Stomach (tissue), 9 donors: ENCODE measurements around the gene C11orf98. TPM values are rescaled to one million over a fixed set of nuclear protein-coding genes. Genes with fewer than 3 reads are reported as not detected.

Source experiments
- DNase-seq, 2 donors: peaks; one replicate each; pipeline versions ENCODE4 v3.0.0 to v3.0.0-alpha.2; 2013 to 2019
- H3K27ac ChIP-seq, 5 donors: fragments of 200-600 bp in 4 of 5; sonication (generic) in 4 of 5; one replicate each; pipeline ENCODE4 v1.5.1; 2013 to 2019; ENCODE audit warnings: mild to moderate bottlenecking in 1 of 5, moderate library complexity in 1 of 5
- H3K27me3 ChIP-seq, 3 donors: fragments of 200-600 bp; sonication (generic); one replicate each; pipeline ENCODE4 v1.5.1; 2017 to 2019; ENCODE audit warnings: mixed run types in 1 of 3
- H3K36me3 ChIP-seq, 4 donors: fragments of 200-600 bp; sonication (generic); 1 replicate in 3 of 4; 2 replicates in 1 of 4; pipeline ENCODE4 v1.5.1; 2016 to 2019
- H3K4me1 ChIP-seq, 4 donors: fragments of 200-600 bp; sonication (generic); one replicate each; pipeline ENCODE4 v1.5.1; 2016 to 2019
- H3K4me3 ChIP-seq, 4 donors: fragments of 200-600 bp; sonication (generic) in 3 of 4; one replicate each; pipeline ENCODE4 v1.5.1; 2016 to 2019; ENCODE audit warnings: mild to moderate bottlenecking in 1 of 4
- H3K9me3 ChIP-seq, 4 donors: fragments of 200-600 bp; sonication (generic); one replicate each; pipeline ENCODE4 v1.5.1; 2016 to 2019
- EP300 ChIP-seq: sonication (generic); formaldehyde crosslinking; IDR thresholded peaks from one replicate; pipeline ENCODE4 v1.6.1; 2017; ENCODE audit warnings: antibody characterized with exemption
- POLR2A ChIP-seq, 4 donors: fragments of 450-650 bp; IDR thresholded peaks; one replicate each; pipeline ENCODE4 v1.6.1; 2016; ENCODE audit warnings: antibody characterized with exemption in 4 of 4, control low read depth in 2 of 4, mild to moderate bottlenecking in 1 of 4, moderate library complexity in 1 of 4
- POLR2AphosphoS5 ChIP-seq, 3 donors: sonication (generic); formaldehyde crosslinking; IDR thresholded peaks; one replicate each; pipeline ENCODE4 v1.6.1; 2016; ENCODE audit warnings: antibody characterized with exemption in 3 of 3
- WGBS, 5 donors: extraction: QIAGEN DNeasy Blood & Tissue Kit in 3 of 5; methylation state at CpG; one replicate each; pipeline versions ENCODE4 v1.1.5 to v1.1.7; 2013 to 2018; 5-methylcytosine and 5-hydroxymethylcytosine counted together
- intact Hi-C: fragments of 100-400 bp; cut with DNase I; formaldehyde crosslinking; loops from one replicate; pipeline ENCODE4 v1.15.1; 2023; ENCODE audit warnings: low total_unique reads
- polyA plus RNA-seq, 3 donors: library from polyadenylated mRNA; stranded (reverse); fragments of 200-250 nt; gene quantifications; one replicate each; pipeline ENCODE4 v1.2.3, GENCODE V29; 2013
- total RNA-seq, 5 donors: library from RNA; depleted of rRNA; stranded (reverse); fragments of >200 nt; gene quantifications; one replicate each; pipeline versions ENCODE4 v1.1.0 to v1.2.3, GENCODE V29; 2014 to 2016
- TF ChIP-seq, protein P1 (sequence below), 7 experiments: fragments of 450-650 bp in 4 of 7; fragments of 200-600 bp in 3 of 7; sonication (generic) in 3 of 7; IDR thresholded peaks; one replicate each; pipeline ENCODE4 v1.5.1; 2016 to 2019; ENCODE audit warnings: antibody characterized with exemption in 7 of 7, control low read depth in 2 of 7, mild to moderate bottlenecking in 1 of 7
- donor health status: healthy with polysubstance abuse.
- donor health status: Bipolar disorder and iron deficiency.
- donor health status: healthy.

The C11orf98 gene
- total and polyA plus RNA-seq, 8 donors: 5.8 to 179 (median 45.0) TPM

DNA sequence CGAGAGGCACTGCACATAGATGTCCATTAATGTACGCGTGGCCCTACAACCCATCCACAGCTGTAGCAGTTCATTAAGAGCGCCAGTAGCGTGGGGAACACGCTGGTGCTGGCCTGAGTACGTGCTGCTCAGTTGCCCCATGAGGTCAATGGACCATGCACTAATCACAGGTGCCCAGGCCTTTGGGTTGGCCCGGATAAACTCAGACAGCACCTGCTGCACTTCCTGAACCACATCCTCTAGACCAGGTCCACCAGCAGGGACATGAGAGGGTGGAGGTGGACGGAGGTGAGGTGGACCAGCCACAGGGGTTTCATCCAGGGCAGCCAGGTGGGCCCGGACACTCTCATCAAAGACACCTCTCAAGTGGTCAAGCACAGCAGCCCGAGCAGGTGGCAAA lies 15.5 kb downstream of the C11orf98 start:
- TF ChIP-seq, protein P1, sequence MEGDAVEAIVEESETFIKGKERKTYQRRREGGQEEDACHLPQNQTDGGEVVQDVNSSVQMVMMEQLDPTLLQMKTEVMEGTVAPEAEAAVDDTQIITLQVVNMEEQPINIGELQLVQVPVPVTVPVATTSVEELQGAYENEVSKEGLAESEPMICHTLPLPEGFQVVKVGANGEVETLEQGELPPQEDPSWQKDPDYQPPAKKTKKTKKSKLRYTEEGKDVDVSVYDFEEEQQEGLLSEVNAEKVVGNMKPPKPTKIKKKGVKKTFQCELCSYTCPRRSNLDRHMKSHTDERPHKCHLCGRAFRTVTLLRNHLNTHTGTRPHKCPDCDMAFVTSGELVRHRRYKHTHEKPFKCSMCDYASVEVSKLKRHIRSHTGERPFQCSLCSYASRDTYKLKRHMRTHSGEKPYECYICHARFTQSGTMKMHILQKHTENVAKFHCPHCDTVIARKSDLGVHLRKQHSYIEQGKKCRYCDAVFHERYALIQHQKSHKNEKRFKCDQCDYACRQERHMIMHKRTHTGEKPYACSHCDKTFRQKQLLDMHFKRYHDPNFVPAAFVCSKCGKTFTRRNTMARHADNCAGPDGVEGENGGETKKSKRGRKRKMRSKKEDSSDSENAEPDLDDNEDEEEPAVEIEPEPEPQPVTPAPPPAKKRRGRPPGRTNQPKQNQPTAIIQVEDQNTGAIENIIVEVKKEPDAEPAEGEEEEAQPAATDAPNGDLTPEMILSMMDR (IDR thresholded peaks at IDR 0.05): no peak
- TF ChIP-seq EP300 (no peak), POLR2A (IDR thresholded peaks at IDR 0.05) (no peak), POLR2AphosphoS5 (IDR thresholded peaks at IDR 0.05) (no peak)

DNA sequence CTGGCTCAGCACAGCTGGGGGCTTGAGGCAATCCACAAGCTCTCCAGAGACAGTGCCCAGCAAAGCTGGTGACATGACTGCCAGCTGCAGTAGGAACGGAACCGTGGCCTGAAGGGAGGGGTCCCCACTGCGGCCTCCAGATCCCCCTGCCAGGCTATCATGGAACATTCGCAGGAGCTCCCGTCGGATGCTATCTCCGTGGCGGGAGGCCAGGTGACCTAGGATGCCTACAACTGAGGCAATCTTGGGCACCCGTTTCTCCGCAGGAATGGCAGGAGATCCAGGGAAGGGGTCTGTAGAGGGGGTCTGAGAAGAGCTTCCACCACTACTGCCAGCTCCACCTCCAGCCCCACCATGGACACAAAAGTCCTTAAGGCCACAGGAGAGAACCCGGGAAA lies 16.0 kb downstream of the C11orf98 start:
- no peak overlapping the region for H3K27ac ChIP-seq
- WGBS, 5 donors: 87 to 91% (median 90%) methylated on average over 9 to 11 of the region's 11 CpGs
- peaks cover 34 to 59% (median 52%) of the 10 kb centered on the region in 4 donors for H3K4me1 ChIP-seq
- intact Hi-C loops: no loop called here
- H3K4me3 ChIP-seq: no peak overlapping the region
- DNase-seq: no peak
- TF ChIP-seq POLR2A (IDR thresholded peaks at IDR 0.05) (no peak), EP300 (no peak), POLR2AphosphoS5 (IDR thresholded peaks at IDR 0.05) (no peak)
- TF ChIP-seq, protein P1 (IDR thresholded peaks at IDR 0.05): no peak
- H3K9me3 ChIP-seq: no peaks in the 10 kb centered on the region
- H3K27me3 ChIP-seq: no peaks in the 10 kb centered on the region
- peaks cover 26 to 40% (median 35%) of the 10 kb centered on the region in 4 donors for H3K36me3 ChIP-seq

More for the DNA sequence above, 15.5 kb downstream of the C11orf98 start:
- peaks cover 34 to 55% (median 49%) of the 10 kb centered on the region in 4 donors for H3K4me1 ChIP-seq
- H3K36me3 ChIP-seq: peaks cover 21 to 35% (median 30%) of the 10 kb centered on the region in 4 donors
- DNase-seq: no peak
- intact Hi-C loops: no loop called here
- H3K4me3 ChIP-seq: no peak overlapping the region
- H3K27me3 ChIP-seq: no peaks in the 10 kb centered on the region
- 83 to 91% (median 90%) methylated on average over 9 to 11 of the region's 11 CpGs for WGBS, 5 donors
- no peaks in the 10 kb centered on the region for H3K9me3 ChIP-seq
- no peak overlapping the region for H3K27ac ChIP-seq

DNA sequence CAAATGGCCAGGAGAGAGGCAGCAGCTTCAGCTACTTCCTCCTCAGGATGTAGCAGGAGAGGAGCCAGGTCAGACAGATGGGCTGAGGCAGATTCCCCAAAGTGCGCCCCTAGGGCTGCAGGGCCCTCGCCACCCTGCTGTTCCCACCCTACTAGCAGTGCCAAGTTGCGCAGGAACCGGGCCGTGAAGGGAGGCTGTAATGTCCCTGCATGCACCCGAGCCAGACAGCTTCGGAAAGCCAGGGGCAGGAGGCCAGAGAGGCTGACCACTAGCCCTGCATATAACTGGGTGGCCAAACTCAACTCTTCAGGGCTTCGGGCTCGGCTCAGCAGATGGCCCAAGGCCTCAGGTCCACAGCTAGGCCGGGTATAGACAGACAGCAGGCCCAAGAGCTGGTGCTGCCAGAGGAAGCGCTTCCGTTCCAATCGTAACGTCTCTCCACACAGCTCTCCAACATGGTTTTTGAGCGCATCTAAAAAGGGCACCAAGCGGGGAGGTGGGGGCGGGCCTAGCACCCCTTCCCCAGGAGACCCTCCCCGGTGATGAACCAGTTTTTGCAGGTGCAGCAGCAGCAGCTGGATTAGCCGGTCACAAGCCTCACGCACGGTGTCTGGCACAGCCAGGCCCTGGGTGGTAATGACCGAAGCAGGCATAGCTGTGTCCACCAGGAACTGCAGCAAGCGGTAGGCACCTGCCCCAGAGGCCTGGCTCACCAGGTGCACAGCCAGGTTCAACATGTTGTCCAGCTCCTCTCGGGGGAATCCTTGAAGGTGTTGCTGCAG lies 16.6 kb downstream of the C11orf98 start:
- H3K4me1 ChIP-seq: peaks cover 34 to 61% (median 52%) of the 10 kb centered on the region in 4 donors
- 89 to 95% (median 95%) methylated on average over 20 to 24 of the region's 24 CpGs for WGBS, 5 donors
- H3K4me3 ChIP-seq: no peak overlapping the region
- no peaks in the 10 kb centered on the region for H3K27me3 ChIP-seq
- H3K9me3 ChIP-seq: no peaks in the 10 kb centered on the region
- H3K36me3 ChIP-seq: peaks cover 31 to 46% (median 41%) of the 10 kb centered on the region in 4 donors
- DNase-seq: no peak
- TF ChIP-seq POLR2A (IDR thresholded peaks at IDR 0.05): no peak
- TF ChIP-seq, protein P1 (IDR thresholded peaks at IDR 0.05): no peak
- intact Hi-C loops: no loop called here
- H3K27ac ChIP-seq: no peak overlapping the region

DNA sequence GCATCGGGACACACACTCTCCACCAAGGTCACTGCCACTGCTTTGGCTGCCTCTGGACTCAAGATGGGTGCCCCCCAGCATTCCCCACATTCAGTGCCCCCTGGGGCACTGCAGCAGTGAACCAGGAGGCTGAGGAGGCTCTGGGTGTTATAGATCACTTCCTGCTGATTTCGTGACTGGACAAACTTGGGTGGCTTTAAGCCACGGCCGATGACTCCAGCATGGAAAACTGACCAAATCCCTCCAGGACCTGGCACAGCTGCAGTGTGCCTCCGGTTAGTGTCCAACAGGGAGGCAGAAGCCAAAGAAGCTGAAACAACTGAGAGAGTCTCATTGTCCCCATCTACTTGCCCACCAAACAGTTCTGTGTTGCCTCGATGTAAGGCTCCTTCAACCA lies 17.4 kb downstream of the C11orf98 start:
- H3K27ac ChIP-seq: no peak overlapping the region
- TF ChIP-seq POLR2AphosphoS5 (IDR thresholded peaks at IDR 0.05) (no peak), EP300 (no peak), POLR2A (IDR thresholded peaks at IDR 0.05) (no peak)
- TF ChIP-seq, protein P1 (IDR thresholded peaks at IDR 0.05): no peak

More for the DNA sequence above, 17.4 kb downstream of the C11orf98 start:
- intact Hi-C loops: no loop called here
- Histone ChIP-seq H3K4me3 (no peak overlapping the region), H3K36me3 (peaks cover 39 to 54% (median 48%) of the 10 kb centered on the region in 4 donors), H3K9me3 (no peaks in the 10 kb centered on the region), H3K4me1 (peaks cover 34 to 63% (median 50%) of the 10 kb centered on the region in 4 donors), H3K27me3 (no peaks in the 10 kb centered on the region)
- WGBS, 5 donors: 77 to 85% (median 81%) methylated on average over 3 to 6 of the region's 6 CpGs
- no peak for DNase-seq
